Activated CD8-positive, alpha-beta memory T cell treated with anti-CD3 and anti-CD28 coated beads, Interleukin-2, amount 10 ng/mL, durations not matched to agents 7 days and 5 days (primary cell): ENCODE data around the gene OR4D10. TPM values are rescaled to one million over a fixed set of nuclear protein-coding genes. Genes with fewer than 3 reads are reported as not detected.
"Not testable (repeated sequence)": the region's sequence is repeated elsewhere in the genome, so short reads cannot be mapped to it uniquely, and the experiment has no call there.

Experiments used
- ATAC-seq: fragments of 150-1000 bp; cut with Tn5 transposase; one replicate; pipeline ENCODE4 v1.10.0; 2021; ENCODE audit warnings: moderate library complexity
- CTCF ChIA-PET: fragments of 350-600 bp; sonication (Branson Sonifier 250); formaldehyde crosslinking; loops from one replicate; lab custom pipeline; 2021; ENCODE audit warnings: antibody characterized with exemption; lab: Charles Lee
- DNase-seq: peaks from one replicate; pipeline ENCODE4 v3.0.0-alpha.2; 2020
- H3K27ac Mint-ChIP-seq: one replicate; pipeline ENCODE4 v1.8.0; 2021; ENCODE audit warnings: mild to moderate bottlenecking, mixed read lengths
- H3K27me3 Mint-ChIP-seq: one replicate; pipeline ENCODE4 v1.8.0; 2021; ENCODE audit warnings: mixed read lengths
- H3K36me3 Mint-ChIP-seq: one replicate; pipeline ENCODE4 v1.8.0; 2021; ENCODE audit warnings: mild to moderate bottlenecking, mixed read lengths
- H3K4me1 Mint-ChIP-seq: one replicate; pipeline ENCODE4 v1.8.0; 2021; ENCODE audit warnings: mixed read lengths
- H3K4me3 Mint-ChIP-seq: one replicate; pipeline ENCODE4 v1.8.0; 2021; ENCODE audit warnings: mild to moderate bottlenecking, moderate library complexity, mixed read lengths
- H3K9me3 Mint-ChIP-seq: one replicate; pipeline ENCODE4 v1.8.0; 2022; ENCODE audit warnings: low read depth, mixed read lengths
- total RNA-seq, 2 experiments: library from RNA; stranded (reverse); gene quantifications; one replicate each; pipeline ENCODE4 v1.2.3, GENCODE V29; 2021

Gene OR4D10
- total RNA-seq = not detected

GRCh38 chr11:59473015-59473414 is at the start of gene OR4D10:
Gene OR4D10 (plus strand): TSS chr11:59473315. CDS start chr11:59477430, 4,115 bp downstream.
- H3K27ac Mint-ChIP-seq = no peak within 1 kb of the TSS
- ATAC-seq = no peak
- H3K36me3 Mint-ChIP-seq = no peaks in the 10 kb centered on the region
- no peaks in the 10 kb centered on the region for H3K4me1 Mint-ChIP-seq
- no peaks in the 10 kb centered on the region for H3K9me3 Mint-ChIP-seq
- peaks cover 6% of the 10 kb centered on the region for H3K27me3 Mint-ChIP-seq
- no peak within 1 kb of the TSS for H3K4me3 Mint-ChIP-seq
- DNase-seq = no peak
- CTCF ChIA-PET = no interaction called here

- CTCF ChIA-PET = no interaction called here
- peaks cover 13% of the 10 kb centered on the region for H3K27me3 Mint-ChIP-seq
- DNase-seq (no peak), ATAC-seq (no peak)
- no peak overlapping the region for H3K4me3 Mint-ChIP-seq
- peaks cover 4% of the 10 kb centered on the region for H3K4me1 Mint-ChIP-seq
- H3K9me3 Mint-ChIP-seq = no peaks in the 10 kb centered on the region
- H3K27ac Mint-ChIP-seq = no peak overlapping the region
- H3K36me3 Mint-ChIP-seq = no peaks in the 10 kb centered on the region
Observed at GRCh38 chr11:59423835-59424234, 49.3 kb upstream of the OR4D10 start.

GRCh38 chr11:59425131-59425530 is 48.0 kb upstream of the OR4D10 start:
- H3K4me3 Mint-ChIP-seq = no peak overlapping the region
- ATAC-seq (no peak), DNase-seq (no peak)
- CTCF ChIA-PET = interaction anchor here (0.7 kb wide), 1 partner anchor 85 kb away, joined by 3 read pairs; no protein-coding TSS in a partner anchor
- peaks cover 4% of the 10 kb centered on the region for H3K4me1 Mint-ChIP-seq
- peaks cover 10% of the 10 kb centered on the region for H3K27me3 Mint-ChIP-seq
- no peaks in the 10 kb centered on the region for H3K9me3 Mint-ChIP-seq
- no peaks in the 10 kb centered on the region for H3K36me3 Mint-ChIP-seq
- H3K27ac Mint-ChIP-seq = no peak overlapping the region

- ATAC-seq (no peak), DNase-seq (no peak)
- Mint-ChIP-seq H3K36me3 (no peaks in the 10 kb centered on the region), H3K27me3 (peaks cover 10% of the 10 kb centered on the region), H3K4me3 (no peak within 1 kb of the TSS), H3K27ac (no peak within 1 kb of the TSS), H3K9me3 (no peaks in the 10 kb centered on the region), H3K4me1 (peaks cover 4% of the 10 kb centered on the region)
- CTCF ChIA-PET = no interaction called here
Observed at GRCh38 chr11:59426361-59427067, 46.6 kb upstream of the OR4D10 start, which contains the start of gene OR5A2. Gene OR5A2 (minus strand): TSS chr11:59426413. CDS start chr11:59422953, 3,460 bp downstream.

GRCh38 chr11:59427068-59427382 is 46.1 kb upstream of the OR4D10 start:
- no peak overlapping the region for H3K27ac Mint-ChIP-seq
- DNase-seq = no peak
- H3K36me3 Mint-ChIP-seq = no peaks in the 10 kb centered on the region
- CTCF ChIA-PET = no interaction called here
- H3K27me3 Mint-ChIP-seq = peaks cover 14% of the 10 kb centered on the region
- H3K4me1 Mint-ChIP-seq = peaks cover 4% of the 10 kb centered on the region
- no peaks in the 10 kb centered on the region for H3K9me3 Mint-ChIP-seq
- no peak overlapping the region for H3K4me3 Mint-ChIP-seq
- no peak for ATAC-seq

- Mint-ChIP-seq H3K4me1 (no peaks in the 10 kb centered on the region), H3K4me3 (no peak overlapping the region), H3K36me3 (no peaks in the 10 kb centered on the region), H3K27ac (no peak overlapping the region), H3K9me3 (no peaks in the 10 kb centered on the region), H3K27me3 (peaks cover 18% of the 10 kb centered on the region)
- CTCF ChIA-PET = interaction anchor here (0.9 to 3.2 kb wide), 9 partner anchors 9 to 337 kb away, joined by 3 to 17 read pairs (median 4); partner anchors contain the start of gene DTX4
- no peak for DNase-seq
- ATAC-seq = peak; percentile 61
Observed at GRCh38 chr11:59429924-59430516, 43.1 kb upstream of the OR4D10 start.

- H3K4me1 Mint-ChIP-seq = no peaks in the 10 kb centered on the region
- H3K27me3 Mint-ChIP-seq = peaks cover 35% of the 10 kb centered on the region
- CTCF ChIA-PET = interaction anchor here (1.3 kb wide), 1 partner anchor 264 kb away, joined by 3 read pairs; the partner anchor contains the start of gene DTX4
- DNase-seq (no peak), ATAC-seq (no peak)
- H3K27ac Mint-ChIP-seq = no peak within 1 kb of the TSS
- no peaks in the 10 kb centered on the region for H3K36me3 Mint-ChIP-seq
- no peaks in the 10 kb centered on the region for H3K9me3 Mint-ChIP-seq
- H3K4me3 Mint-ChIP-seq = no peak within 1 kb of the TSS
Observed at GRCh38 chr11:59436169-59436568, 36.9 kb upstream of the OR4D10 start, which contains the start of gene OR5A1. Gene OR5A1 (plus strand): TSS chr11:59436469. CDS start chr11:59443169, 6,700 bp downstream.

- H3K36me3 Mint-ChIP-seq = no peaks in the 10 kb centered on the region
- ATAC-seq (no peak), DNase-seq (no peak)
- peaks cover 28% of the 10 kb centered on the region for H3K27me3 Mint-ChIP-seq
- H3K9me3 Mint-ChIP-seq = no peaks in the 10 kb centered on the region
- H3K4me1 Mint-ChIP-seq = no peaks in the 10 kb centered on the region
- CTCF ChIA-PET = no interaction called here
- H3K27ac Mint-ChIP-seq = no peak overlapping the region
- H3K4me3 Mint-ChIP-seq = no peak overlapping the region
Observed at GRCh38 chr11:59437770-59438169, 35.3 kb upstream of the OR4D10 start.

GRCh38 chr11:59445624-59446023 is 27.5 kb upstream of the OR4D10 start:
- ATAC-seq, CTCF ChIA-PET, H3K4me1 Mint-ChIP-seq, H3K27me3 Mint-ChIP-seq, H3K36me3 Mint-ChIP-seq, DNase-seq, H3K4me3 Mint-ChIP-seq, H3K9me3 Mint-ChIP-seq, H3K27ac Mint-ChIP-seq: not testable (repeated sequence)

- DNase-seq (no peak), ATAC-seq (no peak)
- Mint-ChIP-seq H3K27me3 (peaks cover 9% of the 10 kb centered on the region), H3K4me1 (no peaks in the 10 kb centered on the region), H3K27ac (no peak overlapping the region), H3K9me3 (no peaks in the 10 kb centered on the region), H3K4me3 (no peak overlapping the region), H3K36me3 (no peaks in the 10 kb centered on the region)
- CTCF ChIA-PET = no interaction called here
Observed at GRCh38 chr11:59448484-59448883, 24.6 kb upstream of the OR4D10 start.

GRCh38 chr11:59456661-59457060 is 16.5 kb upstream of the OR4D10 start, which contains the start of gene OR4D6:
Gene OR4D6 (plus strand): TSS chr11:59456961. CDS start chr11:59456961, 0 bp downstream.
- H3K9me3 Mint-ChIP-seq = no peaks in the 10 kb centered on the region
- H3K36me3 Mint-ChIP-seq = no peaks in the 10 kb centered on the region
- H3K4me3 Mint-ChIP-seq = no peak within 1 kb of the TSS
- no peak within 1 kb of the TSS for H3K27ac Mint-ChIP-seq
- ATAC-seq = no peak
- no peaks in the 10 kb centered on the region for H3K4me1 Mint-ChIP-seq
- no peak for DNase-seq
- CTCF ChIA-PET = no interaction called here
- peaks cover 7% of the 10 kb centered on the region for H3K27me3 Mint-ChIP-seq

GRCh38 chr11:59459916-59460315 is 13.2 kb upstream of the OR4D10 start:
- ATAC-seq = no peak
- Mint-ChIP-seq H3K4me1 (no peaks in the 10 kb centered on the region), H3K36me3 (no peaks in the 10 kb centered on the region), H3K27ac (no peak overlapping the region), H3K9me3 (peaks cover 2% of the 10 kb centered on the region), H3K4me3 (no peak overlapping the region), H3K27me3 (peaks cover 21% of the 10 kb centered on the region)
- CTCF ChIA-PET = no interaction called here
- DNase-seq = no peak

- no peak for ATAC-seq
- H3K27ac Mint-ChIP-seq = no peak overlapping the region
- peaks cover 21% of the 10 kb centered on the region for H3K27me3 Mint-ChIP-seq
- CTCF ChIA-PET = no interaction called here
- no peaks in the 10 kb centered on the region for H3K4me1 Mint-ChIP-seq
- H3K36me3 Mint-ChIP-seq = no peaks in the 10 kb centered on the region
- H3K9me3 Mint-ChIP-seq = peaks cover 2% of the 10 kb centered on the region
- DNase-seq = no peak
- no peak overlapping the region for H3K4me3 Mint-ChIP-seq
Observed at GRCh38 chr11:59463190-59463641, 9.9 kb upstream of the OR4D10 start.

GRCh38 chr11:59475176-59475575 is 2.1 kb downstream of the OR4D10 start:
- CTCF ChIA-PET = no interaction called here
- H3K27me3 Mint-ChIP-seq = peaks cover 11% of the 10 kb centered on the region
- H3K4me3 Mint-ChIP-seq = no peak overlapping the region
- no peak for DNase-seq
- H3K36me3 Mint-ChIP-seq = no peaks in the 10 kb centered on the region
- no peak for ATAC-seq
- H3K27ac Mint-ChIP-seq = no peak overlapping the region
- no peaks in the 10 kb centered on the region for H3K9me3 Mint-ChIP-seq
- no peaks in the 10 kb centered on the region for H3K4me1 Mint-ChIP-seq
